H9 (cell line): ENCODE results near the gene RNF40. TPM values are rescaled to one million over a fixed set of nuclear protein-coding genes. Genes with fewer than 3 reads are reported as not detected.

Source experiments
- DNase-seq: peaks from one replicate; pipeline ENCODE4 v3.0.0-alpha.2; 2017
- H2AFZ ChIP-seq: one replicate; pipeline ENCODE4 v1.6.1; 2013; ENCODE audit warnings: mild to moderate bottlenecking, low read length, control low read depth, moderate library complexity
- H2AK5ac ChIP-seq: 2 replicates; pipeline ENCODE4 v1.6.1; 2013; ENCODE audit warnings: low read length, control low read depth, mixed read lengths; ENCODE audit not compliant: insufficient read length
- H2BK120ac ChIP-seq: one replicate; pipeline ENCODE4 v1.6.1; 2013; ENCODE audit warnings: low read depth, mild to moderate bottlenecking, low read length, control low read depth, inconsistent platforms; ENCODE audit not compliant: poor library complexity, severe bottlenecking
- H2BK12ac ChIP-seq: 2 replicates; pipeline ENCODE4 v1.6.1; 2013; ENCODE audit warnings: low read length, control low read depth, mixed read lengths, low read depth; ENCODE audit not compliant: insufficient read length
- H2BK15ac ChIP-seq: 2 replicates; pipeline ENCODE4 v1.6.1; 2013; ENCODE audit warnings: low read depth, low read length, control low read depth
- H2BK20ac ChIP-seq: one replicate; pipeline ENCODE4 v1.6.1; 2013; ENCODE audit warnings: low read depth, mild to moderate bottlenecking, low read length, control low read depth, inconsistent platforms; ENCODE audit not compliant: poor library complexity, severe bottlenecking
- H2BK5ac ChIP-seq: 2 replicates; pipeline ENCODE4 v1.6.1; 2013; ENCODE audit warnings: low read length, control low read depth, mixed read lengths; ENCODE audit not compliant: insufficient read length
- H3K14ac ChIP-seq: 2 replicates; pipeline ENCODE4 v1.6.1; 2013; ENCODE audit warnings: low read length, control low read depth; ENCODE audit not compliant: insufficient read depth
- H3K18ac ChIP-seq: 2 replicates; pipeline ENCODE4 v1.6.1; 2013; ENCODE audit warnings: low read depth, mild to moderate bottlenecking, mixed read lengths, low read length, control low read depth; ENCODE audit not compliant: insufficient read length
- H3K23ac ChIP-seq: 2 replicates; pipeline ENCODE4 v1.6.1; 2013; ENCODE audit warnings: low read length, control low read depth, mixed read lengths, low read depth; ENCODE audit not compliant: insufficient read length
- H3K23me2 ChIP-seq: 2 replicates; pipeline ENCODE4 v1.6.1; 2013; ENCODE audit warnings: low read depth, mild to moderate bottlenecking, mixed read lengths, low read length, control low read depth; ENCODE audit not compliant: insufficient read length, poor library complexity, severe bottlenecking
- H3K27ac ChIP-seq: 2 replicates; pipeline ENCODE4 v1.5.1; 2013; ENCODE audit warnings: low read length, control low read depth, mixed read lengths, low read depth; ENCODE audit not compliant: insufficient read length
- H3K27me3 ChIP-seq: 2 replicates; pipeline ENCODE4 v1.6.1; 2013; ENCODE audit warnings: low read length, control low read depth, inconsistent platforms; ENCODE audit not compliant: insufficient read depth
- H3K4ac ChIP-seq: 2 replicates; pipeline ENCODE4 v1.6.1; 2013; ENCODE audit warnings: low read depth, mild to moderate bottlenecking, control low read depth, inconsistent platforms, low read length, moderate library complexity
- H3K4me1 ChIP-seq: 2 replicates; pipeline ENCODE4 v1.6.1; 2013; ENCODE audit warnings: low read length, control low read depth, inconsistent platforms; ENCODE audit not compliant: insufficient read depth
- H3K4me2 ChIP-seq: 2 replicates; pipeline ENCODE4 v1.6.1; 2013; ENCODE audit warnings: low read length, control low read depth, mixed read lengths; ENCODE audit not compliant: insufficient read length, insufficient read depth
- H3K56ac ChIP-seq: 2 replicates; pipeline ENCODE4 v1.6.1; 2013; ENCODE audit warnings: low read depth, mild to moderate bottlenecking, mixed read lengths, low read length, control low read depth; ENCODE audit not compliant: insufficient read length
- H3K79me1 ChIP-seq: 2 replicates; pipeline ENCODE4 v1.6.1; 2013; ENCODE audit warnings: low read depth, mild to moderate bottlenecking, moderate library complexity, low read length, control low read depth, inconsistent platforms; ENCODE audit not compliant: insufficient read depth, poor library complexity, severe bottlenecking
- H3K79me2 ChIP-seq: 2 replicates; pipeline ENCODE4 v1.6.1; 2013; ENCODE audit warnings: low read length, control low read depth, inconsistent platforms; ENCODE audit not compliant: insufficient read depth
- H3K9ac ChIP-seq: 2 replicates; pipeline ENCODE4 v1.6.1; 2013; ENCODE audit warnings: low read length, control low read depth, mixed read lengths; ENCODE audit not compliant: insufficient read length; ENCODE audit errors: extremely low read depth
- H3K9me3 ChIP-seq: one replicate; pipeline ENCODE4 v1.6.1; 2013; ENCODE audit warnings: low read depth, low read length, inconsistent platforms; ENCODE audit not compliant: control insufficient read depth
- H3T11ph ChIP-seq: one replicate; pipeline ENCODE4 v1.6.1; 2013; ENCODE audit warnings: mild to moderate bottlenecking, low read length, control low read depth, inconsistent platforms
- H4K20me1 ChIP-seq: one replicate; pipeline ENCODE4 v1.6.1; 2013; ENCODE audit not compliant: control insufficient read depth, insufficient read length, insufficient read depth
- H4K5ac ChIP-seq: 2 replicates; pipeline ENCODE4 v1.6.1; 2013; ENCODE audit warnings: low read depth, mild to moderate bottlenecking, mixed read lengths, low read length, control low read depth; ENCODE audit not compliant: insufficient read length
- H4K8ac ChIP-seq: replicated peaks from 2 replicates; pipeline ENCODE4 v1.6.1; 2013; ENCODE audit warnings: low read length, control low read depth, mixed read lengths, low read depth; ENCODE audit not compliant: insufficient read length
- H4K91ac ChIP-seq: 2 replicates; pipeline ENCODE4 v1.6.1; 2013; ENCODE audit warnings: low read depth, mild to moderate bottlenecking, moderate library complexity, mixed read lengths, low read length, control low read depth; ENCODE audit not compliant: insufficient read length
- H3K27ac Mint-ChIP-seq, 3 experiments: 2 replicates in 2 of 3; 3 replicates in 1 of 3; pipeline ENCODE4 v1.8.0; 2020 to 2021; ENCODE audit warnings: mixed read lengths in 3 of 3, mild to moderate bottlenecking in 1 of 3, moderate library complexity in 1 of 3
- H3K27me3 Mint-ChIP-seq: 2 replicates; pipeline ENCODE4 v1.8.0; 2021; ENCODE audit warnings: low read depth, mild to moderate bottlenecking, moderate library complexity, mixed read lengths
- H3K36me3 Mint-ChIP-seq, 3 experiments: 2 replicates in 2 of 3; 3 replicates in 1 of 3; pipeline ENCODE4 v1.8.0; 2020 to 2021; ENCODE audit warnings: low read depth in 3 of 3, mixed read lengths in 3 of 3; ENCODE audit not compliant: insufficient read depth in 1 of 3
- H3K4me1 Mint-ChIP-seq, 2 experiments: 2 replicates each; pipeline ENCODE4 v1.8.0; 2020; ENCODE audit warnings: mixed read lengths in 2 of 2
- H3K4me3 Mint-ChIP-seq, 2 experiments: 2 replicates in 1 of 2; 3 replicates in 1 of 2; pipeline ENCODE4 v1.8.0; 2020 to 2021; ENCODE audit warnings: mild to moderate bottlenecking in 2 of 2, mixed read lengths in 2 of 2, moderate library complexity in 1 of 2
- H3K9me3 Mint-ChIP-seq, 2 experiments: 2 replicates in 1 of 2; 3 replicates in 1 of 2; pipeline ENCODE4 v1.8.0; 2020; ENCODE audit warnings: mild to moderate bottlenecking in 2 of 2, mixed read lengths in 2 of 2, moderate library complexity in 1 of 2
- WGBS: extraction: QIAGEN DNeasy Blood & Tissue Kit; methylation state at CpG from one replicate; pipeline ENCODE4 v1.1.7; 2013; ENCODE audit warnings: missing lambda C conversion rate, low lambda C conversion rate, mixed read lengths; ENCODE audit not compliant: insufficient read length; ENCODE audit errors: extremely low coverage; 5-methylcytosine and 5-hydroxymethylcytosine counted together
- total RNA-seq: library from RNA; stranded (reverse); gene quantifications from 2 replicates; pipeline ENCODE4 v1.2.1, GENCODE V29; 2021
- TF ChIP-seq, protein P1 (sequence below): fragments of 200-600 bp; sonication (generic); conservative IDR thresholded peaks from 3 replicates; pipeline ENCODE4 v1.8.0; 2021; ENCODE audit warnings: antibody characterized with exemption, mild to moderate bottlenecking

Gene RNF40
- total RNA-seq, 1 experiment from 2014 or later = 103 TPM

DNA sequence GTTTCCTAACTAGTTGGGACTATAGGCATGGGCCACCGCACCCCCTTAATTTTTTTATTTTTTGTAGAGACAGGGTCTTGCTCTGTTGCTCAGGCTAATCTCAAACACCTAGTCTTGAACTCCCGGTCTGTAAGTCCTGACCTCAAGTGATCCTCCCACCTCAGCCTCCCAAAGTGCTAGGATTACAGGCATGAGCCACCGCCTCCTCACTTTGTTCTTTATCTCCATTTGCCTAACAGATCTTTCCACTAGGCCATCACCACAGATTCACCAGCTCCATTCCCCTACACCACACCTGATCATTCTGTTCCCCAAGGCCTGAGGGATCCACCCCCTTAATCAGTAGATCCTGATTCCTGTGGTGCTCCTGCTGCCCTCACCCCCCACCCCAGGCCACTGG is 32.5 kb downstream of the RNF40 start:
- no CpG with 5 or more reads among the region's 3 CpGs for WGBS
- H4K8ac ChIP-seq = no peak overlapping the region
- peaks cover 0 to 5% of the 10 kb centered on the region in 2 experiments; a peak in 2 of 4 replicates for H3K4me1 Mint-ChIP-seq
- H2BK20ac ChIP-seq = no peak overlapping the region
- no peak overlapping the region for H3K4me3 Mint-ChIP-seq
- H4K20me1 ChIP-seq = no peaks in the 10 kb centered on the region
- no peak overlapping the region; a peak in 1 of 7 replicates for H3K27ac Mint-ChIP-seq
- H3K18ac ChIP-seq = no peak overlapping the region
- no peak overlapping the region for H4K5ac ChIP-seq
- H3K27me3 ChIP-seq = no peaks in the 10 kb centered on the region
- no peaks in the 10 kb centered on the region for H3K79me2 ChIP-seq
- no peaks in the 10 kb centered on the region for H3K79me1 ChIP-seq
- H3K27me3 Mint-ChIP-seq = peaks cover 40% of the 10 kb centered on the region
- H3K23ac ChIP-seq = no peak overlapping the region
- no peaks in the 10 kb centered on the region for H3K9me3 ChIP-seq
- no peaks in the 10 kb centered on the region for H3K4me1 ChIP-seq
- H3K9me3 Mint-ChIP-seq = no peaks in the 10 kb centered on the region
- H3K9ac ChIP-seq = no peak overlapping the region
- no peak for DNase-seq
- H2AK5ac ChIP-seq = no peak overlapping the region
- H3K23me2 ChIP-seq = no peaks in the 10 kb centered on the region
- H3K14ac ChIP-seq = no peak overlapping the region
- H2BK120ac ChIP-seq = no peak overlapping the region
- H4K91ac ChIP-seq = no peak overlapping the region
- H3K27ac ChIP-seq = no peak overlapping the region
- H3T11ph ChIP-seq = no peak overlapping the region
- TF ChIP-seq, protein P1, sequence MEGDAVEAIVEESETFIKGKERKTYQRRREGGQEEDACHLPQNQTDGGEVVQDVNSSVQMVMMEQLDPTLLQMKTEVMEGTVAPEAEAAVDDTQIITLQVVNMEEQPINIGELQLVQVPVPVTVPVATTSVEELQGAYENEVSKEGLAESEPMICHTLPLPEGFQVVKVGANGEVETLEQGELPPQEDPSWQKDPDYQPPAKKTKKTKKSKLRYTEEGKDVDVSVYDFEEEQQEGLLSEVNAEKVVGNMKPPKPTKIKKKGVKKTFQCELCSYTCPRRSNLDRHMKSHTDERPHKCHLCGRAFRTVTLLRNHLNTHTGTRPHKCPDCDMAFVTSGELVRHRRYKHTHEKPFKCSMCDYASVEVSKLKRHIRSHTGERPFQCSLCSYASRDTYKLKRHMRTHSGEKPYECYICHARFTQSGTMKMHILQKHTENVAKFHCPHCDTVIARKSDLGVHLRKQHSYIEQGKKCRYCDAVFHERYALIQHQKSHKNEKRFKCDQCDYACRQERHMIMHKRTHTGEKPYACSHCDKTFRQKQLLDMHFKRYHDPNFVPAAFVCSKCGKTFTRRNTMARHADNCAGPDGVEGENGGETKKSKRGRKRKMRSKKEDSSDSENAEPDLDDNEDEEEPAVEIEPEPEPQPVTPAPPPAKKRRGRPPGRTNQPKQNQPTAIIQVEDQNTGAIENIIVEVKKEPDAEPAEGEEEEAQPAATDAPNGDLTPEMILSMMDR = no peak
- no peak overlapping the region for H3K4ac ChIP-seq
- no peak overlapping the region for H3K4me2 ChIP-seq
- H2AFZ ChIP-seq = no peak overlapping the region
- H2BK15ac ChIP-seq = no peak overlapping the region
- H2BK12ac ChIP-seq = no peak overlapping the region
- H2BK5ac ChIP-seq = no peak overlapping the region
- H3K36me3 Mint-ChIP-seq = no peaks in the 10 kb centered on the region
- H3K56ac ChIP-seq = no peak overlapping the region
